Neutrophil (primary cell): Measurements from ENCODE around the gene LDLRAD3.

Source experiments
- H3K27ac ChIP-seq: fragments of 200-600 bp; sonication (generic); 2 replicates; pipeline ENCODE4 v1.5.1; 2016; ENCODE audit warnings: mild to moderate bottlenecking, moderate library complexity
- H3K27me3 ChIP-seq: fragments of 200-600 bp; sonication (generic); 2 replicates; pipeline ENCODE4 v1.6.0; 2016; ENCODE audit warnings: mild to moderate bottlenecking
- H3K36me3 ChIP-seq: fragments of 200-600 bp; sonication (generic); 2 replicates; pipeline ENCODE4 v1.5.1; 2017
- H3K4me1 ChIP-seq, 2 experiments: fragments of 200-600 bp in 1 of 2; sonication (generic) in 1 of 2; 1 replicate in 1 of 2; 2 replicates in 1 of 2; pipeline versions ENCODE4 v1.5.1 to v1.6.1; 2013 to 2016; ENCODE audit warnings: low read depth in 1 of 2, low read length in 1 of 2, mild to moderate bottlenecking in 1 of 2, moderate library complexity in 1 of 2; ENCODE audit not compliant: control insufficient read depth in 1 of 2, insufficient read depth in 1 of 2
- H3K4me3 ChIP-seq, 2 experiments: fragments of 200-600 bp in 1 of 2; sonication (generic) in 1 of 2; 1 replicate in 1 of 2; 2 replicates in 1 of 2; pipeline ENCODE4 v1.5.1; 2013 to 2016; ENCODE audit warnings: low read depth in 1 of 2, low read length in 1 of 2, mild to moderate bottlenecking in 1 of 2, moderate library complexity in 1 of 2
- H3K9me3 ChIP-seq: fragments of 200-600 bp; sonication (generic); 2 replicates; pipeline ENCODE4 v1.5.1; 2016
- TF ChIP-seq, protein P1 (sequence below): fragments of 200-600 bp; sonication (generic); IDR thresholded peaks from 2 replicates; pipeline ENCODE4 v1.5.1; 2016; ENCODE audit warnings: antibody characterized with exemption

The LDLRAD3 gene

DNA sequence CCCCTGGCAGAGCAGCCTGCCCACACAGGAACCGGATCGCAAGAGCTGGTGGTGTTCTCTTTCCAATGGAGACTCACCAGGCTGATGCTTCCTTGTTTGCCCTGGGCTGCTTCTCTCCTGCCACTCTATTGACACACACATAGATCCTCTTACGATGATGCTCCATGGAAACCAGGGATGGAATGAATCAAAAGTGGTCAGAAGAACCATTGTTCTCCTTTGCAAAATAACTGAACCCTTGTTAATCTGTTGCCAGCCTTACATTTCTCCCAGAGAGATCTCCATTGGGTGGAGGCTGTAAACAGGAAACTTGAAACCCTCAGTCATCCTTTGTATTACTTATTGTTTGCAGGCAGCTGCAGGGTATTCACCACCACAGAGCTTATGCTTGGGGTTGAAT, 24.6 kb upstream of the LDLRAD3 start:
- H3K36me3 ChIP-seq = no peaks in the 10 kb centered on the region
- H3K27me3 ChIP-seq = peaks cover 4% of the 10 kb centered on the region
- TF ChIP-seq, protein P1, sequence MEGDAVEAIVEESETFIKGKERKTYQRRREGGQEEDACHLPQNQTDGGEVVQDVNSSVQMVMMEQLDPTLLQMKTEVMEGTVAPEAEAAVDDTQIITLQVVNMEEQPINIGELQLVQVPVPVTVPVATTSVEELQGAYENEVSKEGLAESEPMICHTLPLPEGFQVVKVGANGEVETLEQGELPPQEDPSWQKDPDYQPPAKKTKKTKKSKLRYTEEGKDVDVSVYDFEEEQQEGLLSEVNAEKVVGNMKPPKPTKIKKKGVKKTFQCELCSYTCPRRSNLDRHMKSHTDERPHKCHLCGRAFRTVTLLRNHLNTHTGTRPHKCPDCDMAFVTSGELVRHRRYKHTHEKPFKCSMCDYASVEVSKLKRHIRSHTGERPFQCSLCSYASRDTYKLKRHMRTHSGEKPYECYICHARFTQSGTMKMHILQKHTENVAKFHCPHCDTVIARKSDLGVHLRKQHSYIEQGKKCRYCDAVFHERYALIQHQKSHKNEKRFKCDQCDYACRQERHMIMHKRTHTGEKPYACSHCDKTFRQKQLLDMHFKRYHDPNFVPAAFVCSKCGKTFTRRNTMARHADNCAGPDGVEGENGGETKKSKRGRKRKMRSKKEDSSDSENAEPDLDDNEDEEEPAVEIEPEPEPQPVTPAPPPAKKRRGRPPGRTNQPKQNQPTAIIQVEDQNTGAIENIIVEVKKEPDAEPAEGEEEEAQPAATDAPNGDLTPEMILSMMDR = no peak
- H3K4me3 ChIP-seq = no peak overlapping the region
- H3K9me3 ChIP-seq = no peaks in the 10 kb centered on the region
- no peaks in the 10 kb centered on the region for H3K4me1 ChIP-seq
- H3K27ac ChIP-seq = no peak overlapping the region

DNA sequence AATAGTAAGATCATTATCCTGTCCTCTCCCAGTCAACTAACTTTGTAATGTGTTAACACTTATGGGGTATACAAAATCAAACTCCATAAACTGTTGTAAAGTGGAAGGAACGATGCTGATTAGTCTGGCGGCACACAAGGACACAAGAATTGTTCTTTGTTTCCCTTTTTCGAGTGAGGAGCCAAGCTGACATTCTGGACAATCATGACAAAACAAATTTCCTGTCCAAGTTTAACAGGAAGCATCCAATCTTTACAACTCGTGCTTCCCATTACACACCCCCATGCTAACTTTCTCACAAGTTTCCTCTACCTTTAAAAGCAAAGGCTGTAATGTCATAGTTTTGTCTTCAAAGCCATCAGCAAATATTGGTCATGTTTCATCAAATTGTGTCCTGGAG, 20.4 kb upstream of the LDLRAD3 start:
- H3K4me3 ChIP-seq = no peak overlapping the region
- peaks cover 3% of the 10 kb centered on the region for H3K27me3 ChIP-seq
- H3K27ac ChIP-seq = no peak overlapping the region
- H3K36me3 ChIP-seq = no peaks in the 10 kb centered on the region
- TF ChIP-seq, protein P1 = no peak
- no peaks in the 10 kb centered on the region for H3K9me3 ChIP-seq
- H3K4me1 ChIP-seq = peaks cover 10 to 14% of the 10 kb centered on the region in 2 experiments

DNA sequence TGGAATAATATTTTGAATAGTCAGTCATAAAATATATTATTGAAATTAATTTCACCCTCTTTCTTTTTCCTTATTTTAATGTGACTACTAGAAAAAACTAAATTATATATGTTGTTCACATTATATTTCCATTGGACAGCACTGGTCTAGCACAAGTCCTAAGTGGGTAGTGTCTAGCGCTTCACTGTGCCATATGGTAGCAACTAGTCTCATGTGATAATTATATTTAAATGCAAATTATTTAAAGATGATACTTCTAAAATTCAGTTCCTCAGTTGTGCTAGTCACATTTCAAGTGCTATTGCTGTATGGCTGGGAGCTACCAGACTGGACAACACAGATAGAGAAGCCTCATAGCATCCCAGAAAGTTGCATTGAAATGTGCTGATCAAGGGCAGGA, 19.1 kb upstream of the LDLRAD3 start:
- TF ChIP-seq, protein P1 = no peak
- Histone ChIP-seq H3K9me3 (no peaks in the 10 kb centered on the region), H3K4me3 (no peak overlapping the region), H3K27ac (no peak overlapping the region), H3K27me3 (no peaks in the 10 kb centered on the region), H3K36me3 (no peaks in the 10 kb centered on the region), H3K4me1 (peaks cover 10 to 14% of the 10 kb centered on the region in 2 experiments)

DNA sequence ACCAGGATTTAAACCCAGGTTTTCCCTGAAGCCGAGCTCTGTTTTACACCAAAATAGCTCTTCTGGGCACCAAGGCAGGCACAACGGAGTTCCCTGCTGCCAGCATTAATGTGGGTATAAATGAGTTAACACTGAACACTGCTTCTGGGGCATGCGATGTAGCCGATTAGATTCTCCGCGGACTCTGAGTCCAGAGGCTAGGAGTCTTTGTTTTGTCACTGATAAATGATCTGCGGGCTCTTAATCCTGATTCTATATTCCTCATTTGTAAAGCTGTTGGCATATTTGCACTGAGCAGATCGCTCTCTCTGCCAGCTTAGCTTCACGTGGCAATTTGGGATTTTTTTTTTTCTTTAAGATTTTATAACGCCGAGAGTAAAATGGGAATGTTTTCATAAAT, 16.8 kb upstream of the LDLRAD3 start:
- Histone ChIP-seq H3K4me1 (peaks cover 11 to 18% of the 10 kb centered on the region in 2 experiments), H3K36me3 (no peaks in the 10 kb centered on the region), H3K27me3 (no peaks in the 10 kb centered on the region), H3K4me3 (no peak overlapping the region), H3K27ac (no peak overlapping the region), H3K9me3 (no peaks in the 10 kb centered on the region)
- TF ChIP-seq, protein P1 = no peak

- TF ChIP-seq, protein P1 = no peak
- Histone ChIP-seq H3K27ac (peak overlapping the region; percentile 45), H3K4me3 (peak overlapping the region in 1 of 2 experiments; percentile 31), H3K4me1 (peaks cover 17 to 24% of the 10 kb centered on the region in 2 experiments), H3K36me3 (no peaks in the 10 kb centered on the region), H3K27me3 (no peaks in the 10 kb centered on the region), H3K9me3 (no peaks in the 10 kb centered on the region)
Observed at GRCh38 chr11:35927682-35928081, 16.2 kb upstream of the LDLRAD3 start.
